ENCODE results near the gene ADARB1. TPM values are rescaled to one million over a fixed set of nuclear protein-coding genes. Genes with fewer than 3 reads are reported as not detected.

Gene ADARB1
- total and polyA plus RNA-seq, 2 of the 8 experiments (the other 6 are each of a cell fraction or from before 2014, with no cell fraction given), result 4.7 to 14.9 TPM

DNA sequence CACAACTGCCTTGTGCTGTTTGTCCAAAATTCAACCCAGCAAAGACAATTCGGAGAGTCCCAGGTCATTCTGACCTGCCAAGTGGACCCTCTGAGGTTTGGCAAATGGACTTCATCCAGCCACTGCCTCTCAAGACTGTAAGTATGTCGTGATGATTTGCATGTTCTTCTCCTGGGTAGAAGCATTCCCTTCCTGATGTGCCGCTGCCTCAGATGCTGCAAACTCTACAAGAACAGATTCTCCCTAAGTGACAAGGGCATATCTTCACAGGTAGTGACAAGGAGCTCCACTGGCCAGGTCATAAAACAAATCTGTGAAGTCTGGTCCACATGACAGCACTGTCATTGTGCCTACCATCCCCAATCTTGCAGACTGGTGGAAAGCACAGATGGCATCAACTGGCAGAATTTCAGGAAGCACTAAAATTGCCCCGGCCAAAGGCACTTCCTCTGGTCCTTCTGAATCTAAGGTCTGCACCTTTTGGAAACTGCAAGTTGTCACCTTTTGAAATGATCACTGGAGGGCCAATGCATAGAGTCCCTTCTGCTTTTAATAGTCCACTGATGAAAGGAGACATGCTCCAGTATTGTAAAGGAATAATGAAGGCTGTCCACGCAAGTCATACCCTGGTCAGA is 185.9 kb downstream of the ADARB1 start (continued):
- no peak for TF ChIP-seq SP2 (IDR thresholded peaks at IDR 0.05; ENCODE audit: low read length)
- no peak for TF ChIP-seq FOSL1 (IDR thresholded peaks at IDR 0.05; ENCODE audit: insufficient read depth, low read depth, low read length)
- TF ChIP-seq CBX5 (IDR thresholded peaks at IDR 0.05; ENCODE audit: low read depth, low read length), result no peak
- TF ChIP-seq BACH1 (IDR thresholded peaks at IDR 0.05; ENCODE audit: low read length), result no peak
- no peak for TF ChIP-seq CTBP2 (IDR thresholded peaks at IDR 0.05; ENCODE audit: borderline replicate concordance, insufficient read depth, insufficient read length, low read length)

Data from H1 (cell line).